NCI-H2171 (cell line): ENCODE results near the gene VPS13C.
"Not testable (repeated sequence)": the region's sequence is repeated elsewhere in the genome, so short reads cannot be mapped to it uniquely, and the experiment has no call there.

ENCODE experiments used
- DNase-seq: peaks from one replicate; lab custom pipeline; 2025; lab: John Stamatoyannopoulos, UW

VPS13C gene

DNA sequence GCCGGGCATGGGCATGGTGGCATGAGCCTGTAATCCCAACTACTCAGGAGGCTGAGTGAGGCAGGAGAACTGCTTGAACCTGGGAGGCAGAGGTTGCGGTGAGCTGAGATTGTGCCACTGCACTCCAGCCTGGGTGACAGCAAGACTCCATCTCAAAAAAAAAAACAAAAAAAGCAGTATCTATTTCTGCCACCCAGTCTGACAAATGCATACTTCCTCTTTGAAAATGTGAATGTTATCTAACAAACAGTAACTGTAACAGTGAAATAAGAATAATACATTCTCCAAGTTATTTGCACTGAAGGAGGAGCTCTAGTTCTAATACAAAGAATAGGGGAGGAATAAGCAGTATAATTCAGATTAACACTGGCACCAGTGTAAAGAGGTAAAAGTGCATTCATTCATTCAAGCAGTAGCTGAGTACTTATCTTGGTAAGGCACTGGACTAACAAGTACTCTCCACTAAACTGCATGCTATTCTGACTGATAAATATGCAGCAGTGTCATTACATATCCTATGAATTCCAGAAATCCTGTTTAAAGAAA lies 12.9 kb downstream of the VPS13C start:
- DNase-seq: no peak

DNA sequence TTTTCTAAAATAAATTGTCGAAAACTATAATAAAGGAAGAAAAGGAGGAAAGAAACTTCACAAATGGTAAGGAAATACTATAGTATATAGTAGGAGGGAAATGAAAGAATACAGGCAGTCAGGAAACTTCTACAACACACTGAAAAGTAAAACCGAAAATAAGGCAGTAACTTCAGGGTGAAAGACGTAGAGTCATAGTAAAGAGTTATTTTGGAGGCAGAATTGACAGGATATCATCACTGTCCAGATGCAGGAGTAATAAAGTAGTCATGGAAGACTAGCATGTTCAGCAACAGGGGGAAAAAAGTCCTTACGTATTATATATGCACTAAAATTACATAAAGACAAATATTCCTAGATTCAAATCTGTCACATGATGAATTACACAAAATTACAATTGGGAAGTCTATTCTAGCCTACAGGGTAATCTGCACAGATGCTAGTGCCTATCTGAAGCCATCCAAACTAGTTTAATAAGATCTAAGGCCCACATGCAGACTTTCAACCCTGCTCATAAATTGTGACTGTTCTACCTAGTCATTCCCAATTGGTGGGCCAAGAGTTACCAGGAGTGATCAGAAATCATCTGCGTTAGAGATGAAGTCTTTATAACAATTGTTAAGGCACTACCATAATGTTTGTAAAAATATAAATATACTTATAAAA lies 14.0 kb downstream of the VPS13C start:
- DNase-seq: no peak

DNA sequence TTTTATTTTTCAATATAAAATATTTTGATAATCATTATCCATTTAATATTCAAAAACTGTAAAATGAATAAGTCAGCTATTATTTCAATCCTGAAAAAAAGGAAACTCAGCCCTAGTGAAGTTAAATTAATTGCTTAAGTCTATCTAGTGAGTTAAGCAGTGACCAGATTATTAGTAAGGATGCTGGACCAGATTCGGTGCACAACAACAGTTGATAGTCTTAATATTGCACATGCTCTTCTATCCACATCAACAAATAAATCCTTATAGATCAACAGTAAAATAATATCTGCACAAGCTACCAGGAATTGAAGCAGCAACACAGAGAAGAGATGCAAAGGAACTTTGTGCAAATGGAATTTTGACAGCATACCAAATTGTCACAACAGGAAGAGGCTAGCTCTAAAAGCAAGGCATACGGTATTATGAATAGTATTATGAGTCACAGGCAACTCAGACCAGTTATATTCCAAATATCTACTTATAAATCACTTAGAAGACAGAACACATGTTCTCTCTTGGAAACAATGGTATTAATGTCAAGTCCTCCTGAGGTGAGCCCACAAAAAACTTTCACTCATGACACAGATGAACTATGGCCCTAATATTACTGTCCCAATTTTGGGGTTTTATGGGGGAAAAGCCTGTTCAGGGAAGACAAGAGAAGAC lies 24.9 kb downstream of the VPS13C start:
- DNase-seq: no peak

DNA sequence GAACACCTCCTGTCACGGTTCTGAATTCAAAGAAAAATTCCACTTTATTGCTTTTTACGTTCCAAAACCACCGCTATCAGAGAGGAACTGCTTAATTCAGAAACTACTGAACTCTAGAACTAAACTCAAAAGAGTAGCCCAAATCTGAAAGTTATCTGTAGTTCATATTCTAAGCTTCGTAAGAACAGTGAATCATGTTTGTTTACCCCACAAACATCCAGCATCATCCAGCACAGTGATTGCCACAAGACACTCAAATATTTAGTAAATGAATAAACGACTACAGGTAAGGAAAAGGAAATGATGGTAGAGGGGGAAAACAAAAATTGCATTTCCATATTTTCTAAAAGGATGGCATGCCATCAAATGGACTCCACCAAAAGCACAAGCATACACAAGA lies 32.3 kb downstream of the VPS13C start:
- no peak for DNase-seq

DNA sequence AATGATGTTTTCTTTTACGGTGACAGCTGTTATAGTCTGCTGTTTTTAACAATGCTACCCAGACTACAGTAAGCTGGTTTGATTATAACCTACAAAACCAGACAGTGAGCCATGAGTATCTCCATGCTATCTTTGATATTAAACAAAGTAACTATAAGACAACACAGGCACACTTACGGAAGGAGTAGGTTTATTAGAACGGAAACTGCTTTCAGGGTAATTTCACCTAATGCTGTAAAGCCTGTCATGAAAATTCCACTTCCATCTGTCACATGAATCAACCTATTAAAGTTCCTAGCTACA lies 33.0 kb downstream of the VPS13C start:
- DNase-seq: no peak

DNA sequence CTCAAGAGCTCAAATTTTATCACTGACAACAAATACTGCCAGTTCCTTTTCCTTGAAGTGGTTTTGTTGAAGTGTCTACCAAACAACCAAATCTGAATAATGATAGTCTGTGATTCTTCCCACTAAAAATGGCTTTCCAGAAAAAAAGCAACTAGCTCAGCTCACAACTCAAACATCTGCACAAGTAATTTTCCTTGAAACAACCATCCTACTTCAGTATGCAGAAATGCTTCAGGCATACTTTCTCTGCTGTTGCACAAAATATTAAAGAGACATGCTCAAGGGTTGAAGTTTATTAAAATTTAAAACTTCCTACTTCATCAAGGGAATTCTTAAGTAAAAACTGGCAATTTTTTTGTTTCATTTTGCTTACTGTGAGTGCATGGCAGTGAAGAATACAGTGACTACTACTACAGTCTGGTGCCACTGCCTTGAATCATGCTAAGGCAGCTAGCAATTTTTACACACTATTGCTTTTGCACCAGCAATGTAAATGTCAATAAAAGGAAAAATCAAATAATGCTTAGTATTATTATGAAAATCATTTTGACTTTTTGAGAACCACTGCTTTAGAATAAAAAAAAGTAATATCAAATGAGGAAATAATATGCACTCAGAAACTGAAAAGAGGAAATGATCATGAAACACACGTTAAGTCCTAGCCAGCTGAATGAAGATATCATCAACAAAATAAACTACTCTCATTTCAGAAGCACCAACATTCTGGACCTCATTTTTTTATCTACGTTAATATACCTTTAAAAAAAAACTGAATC lies 33.6 kb downstream of the VPS13C start:
- no peak for DNase-seq

DNA sequence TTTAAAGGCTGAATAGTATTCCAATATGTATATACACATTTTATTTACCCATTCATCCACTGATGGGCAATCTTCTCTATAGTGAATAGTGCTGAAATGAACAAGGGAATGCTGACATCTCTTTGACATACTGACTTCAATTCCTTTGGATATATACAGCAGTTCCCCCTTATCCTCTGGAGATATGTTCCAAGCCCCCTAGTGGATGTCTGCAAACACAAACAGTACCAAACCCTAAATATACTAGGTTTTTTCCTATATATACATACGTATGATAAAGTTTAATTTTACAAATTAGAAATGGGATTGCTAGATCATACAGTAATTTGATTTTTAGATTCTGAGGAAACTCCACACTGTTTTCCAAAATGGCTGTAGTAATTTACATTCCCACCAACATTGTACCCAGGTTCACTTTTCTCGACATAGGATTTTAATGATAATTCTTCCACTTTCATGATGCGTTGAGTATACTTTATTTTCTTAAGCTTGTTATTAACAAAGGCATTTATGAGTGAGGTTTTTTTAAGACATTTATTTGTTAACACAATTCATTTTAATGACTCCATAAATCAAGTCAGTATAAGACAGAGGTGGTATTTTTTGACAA lies 38.2 kb downstream of the VPS13C start:
- no peak for DNase-seq

DNA sequence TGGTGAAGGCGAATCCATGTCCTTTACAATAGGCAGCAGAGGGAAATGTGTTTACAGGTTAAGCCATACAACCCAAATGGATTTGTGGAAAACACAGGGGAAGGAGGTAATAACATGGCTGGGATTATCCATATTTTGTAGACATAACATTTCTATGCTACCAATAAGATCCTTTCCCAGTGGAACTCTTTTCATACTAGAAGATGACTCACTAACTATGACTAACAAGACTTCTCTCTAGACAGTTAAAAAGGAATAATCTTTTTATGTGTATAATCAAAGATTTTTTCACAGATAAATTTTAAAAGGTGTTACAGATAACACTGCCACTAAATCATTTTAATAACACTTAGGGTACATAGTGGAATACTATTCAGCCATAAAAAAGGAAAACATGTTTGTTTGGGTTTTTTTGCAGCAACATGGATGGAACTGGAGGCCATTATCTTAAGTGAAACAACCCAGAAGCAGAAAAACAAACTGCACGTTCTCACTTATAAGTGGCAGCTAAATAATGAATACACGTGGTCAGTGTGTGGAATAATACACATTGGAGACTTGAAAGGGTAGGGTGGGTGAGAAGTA lies 39.6 kb downstream of the VPS13C start:
- DNase-seq: no peak

DNA sequence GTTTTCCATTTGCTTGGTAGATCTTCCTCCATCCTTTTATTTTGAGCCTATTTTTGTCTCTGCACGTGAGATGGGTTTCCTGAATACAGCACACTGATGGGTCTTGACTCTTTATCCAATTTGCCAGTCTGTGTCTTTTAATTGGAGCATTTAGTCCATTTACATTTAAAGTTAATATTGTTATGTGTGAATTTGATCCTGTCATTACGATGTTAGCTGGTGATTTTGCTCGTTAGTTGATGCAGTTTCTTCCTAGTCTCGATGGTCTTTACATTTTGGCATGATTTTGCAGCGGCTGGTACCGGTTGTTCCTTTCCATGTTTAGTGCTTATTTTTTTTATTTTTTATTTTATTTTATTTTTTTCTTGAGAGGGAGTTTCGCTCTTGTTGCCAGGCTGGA lies 54.9 kb downstream of the VPS13C start:
- not testable (repeated sequence) for DNase-seq

DNA sequence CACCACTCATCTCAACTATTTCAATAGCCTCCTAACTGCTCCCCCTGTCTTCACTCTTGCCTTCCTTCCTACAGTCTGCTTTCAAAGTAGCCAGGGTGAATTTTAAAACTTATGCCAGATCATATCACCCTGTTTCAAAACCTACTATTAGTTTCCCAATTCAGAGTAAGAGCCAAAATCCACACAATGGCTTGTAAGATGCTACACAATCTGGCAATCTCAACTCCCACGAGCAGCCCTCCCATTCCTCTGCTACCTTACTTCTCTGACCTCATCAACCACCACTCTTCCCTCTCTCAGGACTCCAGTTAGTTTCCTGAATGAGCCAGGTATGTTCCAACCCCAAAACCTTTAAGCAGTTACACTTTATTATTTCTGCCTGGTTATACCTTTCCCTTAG lies 62.5 kb downstream of the VPS13C start:
- DNase-seq: no peak

DNA sequence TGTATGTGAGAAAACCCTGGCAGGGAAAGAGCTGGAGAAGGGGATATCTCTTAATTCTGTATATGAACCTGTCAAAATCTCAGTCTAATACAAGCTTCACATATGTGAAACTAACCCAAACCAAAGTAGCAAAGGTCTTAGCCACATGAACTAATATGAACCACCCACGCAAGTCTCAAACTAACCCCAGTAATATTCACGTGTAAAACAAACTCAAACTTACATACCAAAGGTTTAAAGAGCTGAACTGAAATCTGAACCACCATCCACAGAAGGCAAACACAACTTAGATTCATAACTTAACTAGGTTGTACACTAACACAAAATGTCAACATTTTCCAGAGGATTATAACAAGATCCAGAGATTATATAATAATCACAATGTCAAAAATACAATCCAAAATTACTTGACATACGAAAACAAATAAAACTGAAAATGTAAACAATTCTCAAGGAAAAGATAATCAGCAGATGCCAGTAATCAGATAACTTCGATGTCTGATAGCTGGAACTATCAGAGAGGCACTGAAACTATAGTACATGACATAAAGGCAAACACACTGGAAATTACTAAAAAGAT lies 64.1 kb downstream of the VPS13C start:
- no peak for DNase-seq

DNA sequence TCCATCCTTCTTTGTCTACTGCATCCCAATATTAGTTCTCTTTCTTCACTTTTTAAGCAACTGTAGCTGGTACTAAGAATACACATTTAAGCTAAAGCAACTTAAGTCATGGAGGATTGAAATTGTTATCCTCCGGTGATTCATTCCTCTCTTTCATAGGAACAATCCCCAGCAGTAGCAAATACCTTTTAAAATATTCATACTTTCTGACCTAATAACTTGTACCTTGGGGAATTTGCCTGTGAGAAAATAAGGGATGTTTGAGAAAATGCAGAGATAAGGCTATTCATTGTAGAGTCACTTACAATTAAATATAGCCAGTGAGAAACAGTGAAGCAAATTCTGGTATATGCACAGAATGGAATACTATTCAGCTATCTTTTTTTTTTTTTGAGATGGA lies 66.0 kb downstream of the VPS13C start:
- no peak for DNase-seq

DNA sequence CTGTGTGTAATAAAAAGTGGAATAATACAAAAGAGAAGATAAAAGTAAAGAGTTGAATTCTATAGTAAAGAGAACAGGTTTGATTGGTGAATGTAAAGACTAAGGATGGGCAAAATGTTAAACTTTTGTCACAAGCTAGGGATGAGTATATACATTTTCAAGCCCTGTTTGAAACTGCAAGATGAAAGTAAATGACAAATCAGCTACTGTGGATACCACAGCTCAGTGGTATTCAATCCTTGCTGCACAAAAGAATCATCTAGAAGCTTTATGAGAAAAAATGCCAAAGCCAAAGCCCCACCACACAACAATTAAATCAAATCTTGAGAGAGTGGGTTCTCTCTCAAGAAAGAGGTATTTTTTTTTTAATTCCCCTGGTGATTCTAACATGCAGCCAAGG lies 67.7 kb downstream of the VPS13C start:
- no peak for DNase-seq

DNA sequence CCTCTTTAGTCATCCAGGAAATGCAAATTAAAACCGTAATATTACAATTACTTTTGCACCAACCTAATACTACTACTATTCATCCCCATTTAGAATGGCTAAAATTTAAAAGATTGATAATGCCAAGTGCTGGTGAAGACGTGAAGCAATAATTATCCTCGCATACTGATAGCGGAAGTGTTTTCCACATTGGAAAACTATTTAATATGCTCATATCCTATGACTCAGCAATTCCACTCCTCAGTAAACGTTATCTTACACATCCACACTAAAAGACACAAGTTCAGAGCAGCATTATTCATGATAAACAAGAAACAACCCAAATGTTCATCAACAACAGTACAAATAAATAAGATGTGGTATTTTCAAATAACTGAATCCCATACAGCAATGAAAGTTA lies 70.6 kb downstream of the VPS13C start:
- DNase-seq: no peak

DNA sequence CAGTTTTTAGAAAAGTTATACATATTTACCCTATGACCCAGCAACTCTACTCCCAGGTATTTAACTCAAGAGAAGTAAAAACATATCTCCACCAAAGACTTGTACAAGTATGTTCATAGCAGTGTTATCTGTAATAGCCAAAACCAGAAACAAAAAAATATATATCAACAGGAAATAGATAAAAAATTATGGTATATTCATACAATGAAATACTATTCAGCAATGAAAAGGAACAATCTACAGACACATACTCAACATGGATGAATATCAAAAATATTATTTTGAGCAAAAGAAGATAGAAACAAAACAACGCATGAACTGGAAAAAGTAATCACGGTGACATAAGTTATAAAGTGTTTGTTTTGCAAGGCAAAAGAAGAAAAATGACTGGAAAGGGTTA lies 72.4 kb downstream of the VPS13C start:
- no peak for DNase-seq

DNA sequence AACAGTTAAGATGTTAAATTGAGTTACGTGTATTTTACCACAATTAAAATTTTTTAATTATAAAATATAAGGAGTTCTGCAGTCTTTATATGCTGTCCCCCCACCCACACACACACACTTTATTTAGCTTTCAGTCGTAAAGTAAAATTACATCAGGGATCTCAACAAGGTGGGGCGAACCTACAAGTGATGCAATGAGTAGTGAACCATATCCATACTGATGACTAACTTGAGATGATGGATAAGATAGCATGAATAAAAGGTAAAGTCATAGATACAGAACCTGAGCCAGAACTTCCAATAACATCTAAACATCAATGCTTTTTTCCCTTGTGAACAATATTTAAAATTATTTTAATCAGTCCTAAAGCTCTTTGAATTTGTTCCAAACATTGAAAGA lies 77.2 kb downstream of the VPS13C start:
- no peak for DNase-seq

DNA sequence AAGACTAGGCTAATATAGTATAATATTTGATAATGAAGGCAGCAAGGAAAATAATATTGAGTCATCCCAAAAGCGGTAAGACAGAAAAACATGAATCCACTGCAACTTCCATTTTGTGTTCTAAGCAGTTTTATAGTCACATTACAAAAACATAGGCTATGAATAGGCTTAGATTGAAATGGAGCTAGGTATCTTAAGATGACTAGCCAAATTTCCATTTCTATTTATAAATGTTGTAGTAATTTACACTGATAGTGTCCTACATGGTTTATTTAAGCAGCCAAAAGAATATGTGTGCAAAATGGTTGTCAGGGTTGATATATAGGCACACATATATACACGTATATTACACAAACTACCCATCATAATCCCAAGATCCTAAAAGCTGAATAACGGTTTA lies 82.0 kb downstream of the VPS13C start:
- DNase-seq: no peak

DNA sequence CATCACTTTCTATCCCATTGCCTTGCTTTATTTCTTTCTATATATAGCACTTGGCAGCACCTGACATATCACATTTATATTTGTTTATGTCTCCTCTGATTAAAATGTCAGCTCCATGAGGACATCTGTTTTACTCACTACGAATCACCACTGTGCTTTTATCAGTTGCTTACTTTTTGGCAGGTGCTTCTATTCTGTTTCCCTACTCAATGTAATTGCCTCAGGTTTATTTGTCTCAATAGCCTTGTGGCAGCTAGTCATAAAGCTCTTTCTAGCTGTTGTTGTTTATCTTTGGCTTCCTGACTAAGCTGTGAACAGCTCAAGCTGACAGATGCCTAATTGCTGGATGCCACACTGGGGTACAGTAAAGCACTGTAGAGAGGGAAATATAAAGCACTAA lies 85.5 kb downstream of the VPS13C start:
- peak; percentile 51 for DNase-seq

DNA sequence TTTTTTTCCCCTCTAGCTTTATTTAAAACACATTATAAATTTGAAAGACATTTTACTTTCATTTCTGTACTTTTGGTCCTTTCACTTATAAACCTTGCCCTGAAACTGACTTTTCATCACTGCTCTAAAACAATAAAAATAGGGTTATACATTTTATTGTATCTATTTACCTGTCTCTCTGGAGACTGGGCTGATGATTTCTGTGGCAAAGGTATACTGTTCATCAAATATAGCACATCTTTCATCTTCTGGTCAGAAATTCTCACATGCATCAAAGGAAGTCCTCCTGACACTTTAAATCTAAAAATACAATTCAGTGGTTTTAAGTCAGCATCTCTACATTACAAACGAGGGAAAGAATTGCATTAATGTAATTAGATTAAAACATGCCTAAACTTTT lies 86.1 kb downstream of the VPS13C start:
- DNase-seq: no peak

DNA sequence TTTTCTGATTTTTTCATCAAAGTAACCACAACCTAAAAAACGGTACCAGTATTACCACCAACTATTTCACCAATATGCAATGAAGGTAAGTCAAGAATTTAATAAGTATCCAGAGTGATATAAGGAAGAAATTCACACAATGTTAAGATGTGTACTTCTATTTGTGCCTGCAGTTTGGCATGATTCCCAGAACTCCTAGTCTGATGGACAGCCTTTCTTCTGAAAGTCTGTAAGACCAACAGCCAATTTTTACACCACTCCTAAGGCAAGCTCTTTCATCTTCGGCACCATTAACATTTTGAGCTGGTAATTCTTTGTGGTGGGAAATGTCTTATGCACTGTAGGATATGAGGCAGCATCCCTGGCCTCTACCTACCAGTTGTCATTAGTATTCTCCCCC lies 108.3 kb downstream of the VPS13C start:
- no peak for DNase-seq

DNA sequence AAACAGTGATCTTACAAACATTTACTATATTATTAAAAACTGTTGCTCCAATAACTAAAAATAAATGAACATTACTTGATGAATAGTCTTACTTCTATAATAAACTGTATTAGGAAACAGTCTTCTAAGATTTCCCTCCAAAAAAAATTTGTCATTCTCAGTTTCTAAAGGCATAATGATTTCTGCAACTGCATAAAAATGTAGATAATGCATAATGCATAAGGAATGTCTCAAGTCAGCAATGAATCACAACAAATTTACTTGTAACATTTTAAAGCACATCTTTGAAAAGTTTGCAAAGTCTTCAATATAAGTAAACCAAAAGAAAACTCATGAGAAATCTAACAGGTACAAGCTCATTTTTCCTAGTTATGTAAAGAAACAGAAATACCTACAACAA lies 113.5 kb downstream of the VPS13C start:
- DNase-seq: no peak

DNA sequence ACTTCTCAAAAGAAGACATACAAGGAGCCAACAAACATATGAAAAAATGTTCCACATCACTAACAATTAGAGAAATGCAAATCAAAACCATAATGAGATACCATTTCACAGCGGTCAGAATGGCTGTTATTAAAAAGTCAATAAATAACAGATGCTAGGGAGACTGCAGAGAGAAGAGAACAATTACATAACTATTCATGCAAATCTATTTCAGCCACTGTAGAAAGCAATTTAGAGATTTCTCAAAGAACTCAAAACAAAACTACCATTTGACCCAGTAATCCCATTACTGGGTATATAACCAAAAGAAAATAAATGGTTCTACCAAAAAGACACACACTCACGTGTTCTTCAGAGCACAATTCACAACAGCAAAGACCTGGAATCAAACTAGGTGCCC lies 116.3 kb downstream of the VPS13C start:
- no peak for DNase-seq
